GM10266 (cell line): ENCODE results near the gene LPP.
"Not testable (repeated sequence)": the region's sequence is repeated elsewhere in the genome, so short reads cannot be mapped to it uniquely, and the experiment has no call there.

ENCODE experiments used
- DNase-seq: peaks from one replicate; pipeline ENCODE4 v3.0.0; 2012; ENCODE audit errors: extremely low spot score
- CTCF ChIP-seq: IDR thresholded peaks from 2 replicates; pipeline ENCODE4 v1.5.1; 2012; ENCODE audit warnings: mild to moderate bottlenecking, low read depth; ENCODE audit not compliant: control insufficient read depth, insufficient read depth; ENCODE audit errors: missing control alignments

Gene LPP

DNA sequence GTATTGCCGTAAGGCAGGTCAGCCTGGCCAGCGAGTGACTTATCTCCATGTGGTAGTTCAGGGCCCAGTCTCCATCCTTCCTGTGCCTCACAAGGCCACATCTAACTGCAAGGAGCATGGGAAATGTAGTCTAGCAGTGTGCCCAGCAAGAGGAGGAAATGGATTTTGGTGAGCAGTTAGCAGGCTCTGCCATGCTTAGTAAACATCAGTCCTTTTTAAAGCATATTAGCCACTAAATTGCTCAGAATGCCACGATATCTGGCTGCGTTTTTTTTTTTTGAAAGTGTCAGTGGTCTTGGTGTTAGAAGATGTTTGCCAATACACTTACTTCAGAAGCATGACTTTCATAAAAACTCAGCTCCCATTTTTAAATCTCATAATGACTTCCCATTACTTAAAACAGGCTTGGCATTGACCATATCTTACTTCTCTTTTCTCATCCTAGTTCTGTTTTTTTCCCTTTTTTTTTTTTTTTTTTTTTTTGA is 547.6 kb downstream of the LPP start:
- TF ChIP-seq CTCF: no peak
- DNase-seq: no peak

GRCh38 chr3:188702028-188702427 is 548.1 kb downstream of the LPP start:
- not testable (repeated sequence) for DNase-seq

DNA sequence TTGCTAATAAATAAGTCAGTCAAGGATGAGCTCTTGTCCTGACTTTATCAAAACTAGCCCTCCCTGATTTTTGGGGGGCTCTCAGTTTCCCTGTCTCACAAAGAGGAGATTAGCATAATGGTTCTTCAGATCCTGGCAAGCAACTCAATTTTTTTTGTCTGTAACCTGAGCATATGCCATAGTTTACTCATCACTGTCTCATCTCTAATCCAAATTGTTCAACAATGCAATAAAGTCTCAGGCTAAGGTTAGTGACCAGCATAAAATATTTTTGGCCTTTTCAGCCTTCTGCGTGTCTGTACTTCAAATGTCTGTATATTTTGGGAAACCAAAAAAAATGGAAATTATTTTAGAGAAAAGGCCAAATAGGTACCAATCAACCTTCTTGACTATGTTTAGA is 552.2 kb downstream of the LPP start:
- no peak for TF ChIP-seq CTCF
- no peak for DNase-seq

GRCh38 chr3:188706599-188706998 is 552.6 kb downstream of the LPP start:
- no peak for DNase-seq
- TF ChIP-seq CTCF: no peak

- TF ChIP-seq CTCF: no peak
- DNase-seq: no peak
Measured at GRCh38 chr3:188707381-188708288, 553.7 kb downstream of the LPP start.

DNA sequence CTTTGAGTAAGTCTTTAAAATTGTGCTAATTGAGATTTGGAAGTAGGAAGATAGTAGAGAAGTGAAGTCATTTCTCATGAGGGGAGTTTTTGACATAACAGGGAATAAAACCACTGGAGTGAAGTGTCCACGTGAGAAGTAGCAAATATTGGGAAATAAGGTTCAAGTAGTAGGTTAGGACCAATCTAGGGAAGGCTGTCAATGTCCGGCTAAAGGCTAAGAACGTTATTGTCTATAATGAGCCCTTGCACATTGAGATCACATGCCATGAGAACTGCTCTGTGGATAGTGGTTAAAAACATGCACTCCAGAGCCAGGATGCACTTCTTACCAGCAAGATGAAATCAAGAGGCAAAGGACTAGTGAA is 557.9 kb downstream of the LPP start:
- no peak for TF ChIP-seq CTCF
- no peak for DNase-seq

- DNase-seq: no peak
Measured at GRCh38 chr3:188712248-188712924, 558.4 kb downstream of the LPP start.

More at GRCh38 chr3:188712248-188712924, 558.4 kb downstream of the LPP start:
- TF ChIP-seq CTCF: no peak
